Lower leg skin (tissue), 4 donors: ENCODE measurements around the gene URM1. TPM values are rescaled to one million over a fixed set of nuclear protein-coding genes. Genes with fewer than 3 reads are reported as not detected.

ENCODE experiments used
- DNase-seq, 2 donors: peaks; one replicate each; pipeline ENCODE4 v3.0.0-alpha.2; 2019; ENCODE audit warnings: low spot score in 2 of 2
- H3K4me3 ChIP-seq: fragments of 200-600 bp; sonication (generic); 2 replicates; pipeline ENCODE4 v1.5.1; 2017; ENCODE audit warnings: mild to moderate bottlenecking, low read depth; ENCODE audit not compliant: poor library complexity, severe bottlenecking
- POLR2A ChIP-seq, 2 donors: fragments of 450-650 bp; IDR thresholded peaks; one replicate each; pipeline ENCODE4 v1.6.1; 2016 to 2017; ENCODE audit warnings: antibody characterized with exemption in 2 of 2, mild to moderate bottlenecking in 1 of 2, moderate library complexity in 1 of 2
- WGBS, 2 donors: methylation state at CpG; one replicate each; pipeline ENCODE4 v1.1.5; 2018; 5-methylcytosine and 5-hydroxymethylcytosine counted together
- intact Hi-C: fragments of 100-400 bp; cut with DNase I; formaldehyde crosslinking; loops from one replicate; pipeline ENCODE4 v1.15.0; 2023; ENCODE audit warnings: low total_unique reads
- total RNA-seq, 4 donors: library from RNA; depleted of rRNA; stranded (reverse); fragments of >200 nt; gene quantifications; one replicate each; pipeline ENCODE4 v1.1.0, GENCODE V29; 2016
- TF ChIP-seq, protein P1 (sequence below), 3 donors: fragments of 450-650 bp; IDR thresholded peaks; one replicate each; pipeline ENCODE4 v1.5.1; 2016; ENCODE audit warnings: antibody characterized with exemption in 3 of 3, mild to moderate bottlenecking in 3 of 3, moderate library complexity in 2 of 3

The URM1 gene
- total RNA-seq, 4 donors from 2014 or later, result 24.3 to 37.7 (median 31.1) TPM

DNA sequence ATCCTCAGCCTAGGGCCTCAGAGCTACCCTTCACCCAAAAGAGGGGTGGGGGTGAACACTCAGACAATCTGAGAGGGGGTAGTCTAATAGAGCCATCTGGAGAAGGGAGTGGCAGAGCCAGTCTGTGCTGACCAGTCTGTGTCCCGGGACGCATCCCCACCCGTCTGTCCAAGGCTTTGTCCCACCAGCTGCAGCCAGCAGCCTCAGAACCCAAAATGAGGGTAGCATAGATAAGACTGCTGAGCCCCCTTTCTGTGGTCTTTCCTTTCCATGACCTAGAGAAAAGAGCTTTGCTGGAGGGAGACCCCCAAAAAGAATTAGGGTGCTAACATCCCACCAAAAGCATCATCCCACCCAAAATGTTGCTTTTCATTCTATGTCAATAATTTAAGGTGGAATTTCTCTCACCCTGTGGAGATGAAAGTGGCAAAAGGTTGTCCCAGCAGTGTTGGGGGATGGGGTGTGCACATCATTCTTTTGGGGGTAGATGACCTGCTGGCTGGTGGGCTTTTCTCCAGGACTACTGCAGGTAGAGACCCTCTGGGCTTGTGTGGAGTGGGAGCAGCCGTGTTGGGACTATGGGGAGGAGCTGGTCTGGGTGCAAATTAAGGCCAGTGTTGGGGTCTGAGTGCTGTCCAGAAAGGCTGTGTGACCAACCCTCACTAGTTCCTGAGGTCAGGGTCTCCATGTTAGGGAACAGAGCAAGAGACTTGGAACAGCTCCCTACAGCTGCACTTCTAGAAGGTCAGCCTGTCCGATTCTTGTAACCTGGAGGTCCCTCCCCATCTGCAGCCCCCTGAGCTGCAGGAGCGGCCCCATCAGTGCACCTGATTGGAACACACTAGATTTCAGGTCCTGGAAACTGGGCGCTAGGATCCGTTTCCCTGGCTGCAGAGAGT is 19.9 kb downstream of the URM1 start:
- 83 to 84% methylated on average over 8 of the region's 8 CpGs for WGBS, 2 donors
- no peak overlapping the region for H3K4me3 ChIP-seq
- no peak for DNase-seq
- TF ChIP-seq POLR2A (IDR thresholded peaks at IDR 0.05), result no peak
- TF ChIP-seq, protein P1, sequence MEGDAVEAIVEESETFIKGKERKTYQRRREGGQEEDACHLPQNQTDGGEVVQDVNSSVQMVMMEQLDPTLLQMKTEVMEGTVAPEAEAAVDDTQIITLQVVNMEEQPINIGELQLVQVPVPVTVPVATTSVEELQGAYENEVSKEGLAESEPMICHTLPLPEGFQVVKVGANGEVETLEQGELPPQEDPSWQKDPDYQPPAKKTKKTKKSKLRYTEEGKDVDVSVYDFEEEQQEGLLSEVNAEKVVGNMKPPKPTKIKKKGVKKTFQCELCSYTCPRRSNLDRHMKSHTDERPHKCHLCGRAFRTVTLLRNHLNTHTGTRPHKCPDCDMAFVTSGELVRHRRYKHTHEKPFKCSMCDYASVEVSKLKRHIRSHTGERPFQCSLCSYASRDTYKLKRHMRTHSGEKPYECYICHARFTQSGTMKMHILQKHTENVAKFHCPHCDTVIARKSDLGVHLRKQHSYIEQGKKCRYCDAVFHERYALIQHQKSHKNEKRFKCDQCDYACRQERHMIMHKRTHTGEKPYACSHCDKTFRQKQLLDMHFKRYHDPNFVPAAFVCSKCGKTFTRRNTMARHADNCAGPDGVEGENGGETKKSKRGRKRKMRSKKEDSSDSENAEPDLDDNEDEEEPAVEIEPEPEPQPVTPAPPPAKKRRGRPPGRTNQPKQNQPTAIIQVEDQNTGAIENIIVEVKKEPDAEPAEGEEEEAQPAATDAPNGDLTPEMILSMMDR (IDR thresholded peaks at IDR 0.05), result no peak
- intact Hi-C loops, result no loop called here

DNA sequence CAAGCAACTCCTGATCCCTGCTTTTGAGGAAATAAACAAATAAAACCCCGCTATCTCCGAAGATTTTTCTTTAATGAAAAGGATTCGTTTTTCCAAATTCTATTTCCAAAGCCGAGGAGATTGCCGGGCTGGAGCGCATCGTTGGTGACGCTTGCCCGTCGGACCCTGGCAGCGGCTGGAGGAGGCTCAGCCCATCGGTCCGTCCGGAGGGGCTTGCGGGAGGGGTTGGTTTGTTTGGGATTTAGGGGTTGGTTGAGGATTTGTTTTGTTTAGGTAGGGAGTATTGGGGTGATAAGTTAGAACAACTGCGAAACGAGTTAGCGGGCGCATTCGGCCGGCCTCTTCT is 20.8 kb downstream of the URM1 start:
- TF ChIP-seq, protein P1 (IDR thresholded peaks at IDR 0.05), result no peak
- TF ChIP-seq POLR2A (IDR thresholded peaks at IDR 0.05), result no peak
- intact Hi-C loops, result no loop called here
- 89 to 93% methylated on average over 21 of the region's 21 CpGs for WGBS, 2 donors

DNA sequence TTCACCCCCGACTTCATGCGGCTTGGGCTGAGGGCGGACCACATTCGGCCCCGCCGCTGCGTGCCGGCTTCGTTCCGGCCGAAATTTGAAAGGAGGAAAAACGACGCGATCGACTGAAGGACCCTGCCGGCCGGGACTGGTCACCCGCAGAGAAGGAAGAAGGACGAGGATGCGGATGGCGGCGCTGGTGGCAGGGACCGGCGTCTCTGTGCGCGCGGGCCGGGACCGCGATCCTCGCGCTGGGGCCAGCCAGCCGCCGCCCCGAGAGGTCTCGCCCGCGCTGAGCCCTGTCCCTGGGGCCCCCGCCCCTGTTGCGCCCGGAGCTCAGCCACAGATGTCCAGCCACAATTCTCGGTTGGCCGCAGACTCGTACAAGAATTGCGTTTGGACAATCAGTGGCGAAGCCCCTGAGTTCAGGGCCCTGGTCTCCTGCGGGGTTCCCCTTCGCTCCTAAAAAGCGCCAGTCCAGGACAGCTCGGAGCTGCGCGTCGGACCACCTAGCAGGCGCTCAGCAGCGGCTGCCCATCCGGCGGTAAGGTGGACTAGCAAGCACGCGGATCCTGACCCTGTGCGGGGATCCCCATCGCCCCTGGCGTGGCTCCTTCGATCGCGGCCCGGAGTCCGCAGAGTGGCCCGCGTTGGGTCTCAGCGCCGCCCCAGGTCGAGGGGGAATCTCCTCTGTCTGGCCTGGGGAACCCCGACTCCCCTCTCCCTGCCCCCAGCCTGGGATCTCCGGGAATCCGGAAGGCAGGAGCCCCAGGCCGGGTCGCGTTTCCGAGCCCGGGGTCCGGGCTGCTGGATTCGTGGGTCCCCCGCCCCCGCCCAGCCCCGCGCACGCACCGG is 21.3 kb downstream of the URM1 start:
- TF ChIP-seq POLR2A (IDR thresholded peaks at IDR 0.05), result no peak
- TF ChIP-seq, protein P1 (IDR thresholded peaks at IDR 0.05), result no peak
- intact Hi-C loops, result no loop called here
- H3K4me3 ChIP-seq, result no peak overlapping the region
- DNase-seq, result no peak
- WGBS, 2 donors, result 87 to 89% methylated on average over 65 to 76 of the region's 88 CpGs

More for the DNA sequence above, 20.8 kb downstream of the URM1 start:
- DNase-seq, result no peak
- H3K4me3 ChIP-seq, result no peak overlapping the region

DNA sequence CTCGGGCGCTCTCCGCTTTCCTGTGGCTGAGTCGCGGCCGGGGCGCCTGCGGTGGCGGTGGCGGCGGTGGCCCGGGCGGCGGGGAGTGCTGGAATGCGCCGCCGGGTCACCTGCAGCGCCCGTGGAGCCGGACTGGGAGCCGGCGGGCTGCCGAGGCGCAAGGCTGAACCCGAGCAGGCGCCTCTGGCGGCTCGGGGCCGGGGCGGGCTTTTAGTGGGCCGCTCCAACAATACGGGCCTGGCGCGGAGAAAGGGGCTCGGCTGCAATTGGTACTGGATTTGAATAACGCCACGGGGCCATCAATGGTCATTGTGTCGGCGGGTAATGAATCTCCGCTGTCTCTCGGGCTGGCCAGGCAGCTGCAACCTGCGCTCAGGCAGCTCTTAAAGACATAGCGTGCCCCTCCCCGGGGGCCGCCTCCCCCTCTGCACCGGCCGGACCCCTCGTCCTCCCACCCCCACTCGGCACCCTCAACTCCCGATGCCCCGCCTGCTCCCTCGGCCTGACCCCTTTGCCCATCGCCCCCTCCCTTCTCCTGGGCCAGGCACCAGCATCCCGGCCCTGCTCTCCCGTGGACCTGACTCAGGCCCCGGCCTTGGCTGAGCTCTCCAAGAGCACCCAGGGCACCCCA is 22.1 kb downstream of the URM1 start:
- 86 to 87% methylated on average over 52 to 56 of the region's 56 CpGs for WGBS, 2 donors
- no peak for DNase-seq
- no peak overlapping the region for H3K4me3 ChIP-seq
- intact Hi-C loops, result no loop called here
- TF ChIP-seq POLR2A (IDR thresholded peaks at IDR 0.05), result no peak
- TF ChIP-seq, protein P1 (IDR thresholded peaks at IDR 0.05), result no peak

DNA sequence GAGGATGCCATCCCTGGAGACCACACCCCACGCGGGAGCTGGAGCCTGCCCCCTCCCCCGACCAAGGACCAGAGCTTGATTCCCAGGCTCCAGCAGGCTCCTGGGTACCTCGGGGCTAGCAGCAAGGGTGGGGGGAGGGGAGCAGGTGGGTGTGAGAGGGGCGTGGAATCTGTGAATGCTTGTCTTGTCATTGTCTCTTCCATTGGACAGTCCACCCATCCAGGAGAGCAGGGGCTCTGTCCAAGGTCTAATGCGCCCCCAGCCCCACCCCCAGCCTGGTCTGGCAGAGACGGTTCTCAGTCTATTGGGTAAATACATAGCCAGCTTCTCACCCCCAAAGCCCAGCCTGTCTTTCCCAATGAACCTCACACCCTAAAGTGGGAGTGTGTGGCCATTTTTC is 22.8 kb downstream of the URM1 start:
- 54 to 83% methylated on average over 2 to 7 of the region's 7 CpGs for WGBS, 2 donors
- no peak for DNase-seq
- intact Hi-C loops, result no loop called here

More for the DNA sequence above, 22.8 kb downstream of the URM1 start:
- TF ChIP-seq, protein P1 (IDR thresholded peaks at IDR 0.05), result no peak
- no peak for TF ChIP-seq POLR2A (IDR thresholded peaks at IDR 0.05)
- H3K4me3 ChIP-seq, result no peak overlapping the region
